Lung (tissue), 12 donors: ENCODE measurements around the gene LZTR1. TPM values are rescaled to one million over a fixed set of nuclear protein-coding genes. Genes with fewer than 3 reads are reported as not detected.
A peak's percentile ranks its signal among the peaks of the same experiment; 100 is the strongest.

Source experiments
- ATAC-seq: fragments of 200-7000 bp; cut with Tn5 transposase; one replicate; pipeline ENCODE4 v1.9.1; 2020; ENCODE audit warnings: moderate number of reproducible peaks; ENCODE audit not compliant: insufficient read depth, low FRiP score
- DNase-seq, 3 donors: peaks; one replicate each; pipeline ENCODE4 v3.0.0-alpha.2; 2013 to 2017
- H3K27ac ChIP-seq, 2 donors: one replicate each; pipeline ENCODE4 v1.5.1; 2013; ENCODE audit warnings: mild to moderate bottlenecking in 2 of 2, moderate library complexity in 2 of 2, control low read depth in 1 of 2, inconsistent platforms in 1 of 2, low read depth in 1 of 2, low read length in 1 of 2
- H3K27me3 ChIP-seq, 3 donors: one replicate each; pipeline ENCODE4 v1.5.1; 2013; ENCODE audit warnings: low read length in 2 of 3; ENCODE audit not compliant: control insufficient read depth in 3 of 3, insufficient read depth in 3 of 3
- H3K36me3 ChIP-seq, 4 donors: one replicate each; pipeline ENCODE4 v1.5.1; 2013; ENCODE audit warnings: low read length in 4 of 4, mild to moderate bottlenecking in 1 of 4, moderate library complexity in 1 of 4; ENCODE audit not compliant: control insufficient read depth in 4 of 4, insufficient read depth in 4 of 4
- H3K4me1 ChIP-seq, 5 donors: one replicate each; pipeline ENCODE4 v1.5.1; 2013; ENCODE audit warnings: low read length in 5 of 5, mild to moderate bottlenecking in 2 of 5, moderate library complexity in 1 of 5; ENCODE audit not compliant: control insufficient read depth in 5 of 5, insufficient read depth in 5 of 5
- H3K4me3 ChIP-seq: one replicate; pipeline ENCODE4 v1.5.1; 2013; ENCODE audit warnings: mild to moderate bottlenecking, control low read depth, moderate library complexity
- H3K9ac ChIP-seq, 2 donors: one replicate each; pipeline ENCODE4 v1.5.1; 2013; ENCODE audit warnings: low read length in 2 of 2, control low read depth in 1 of 2; ENCODE audit not compliant: insufficient read depth in 1 of 2
- H3K9me3 ChIP-seq, 4 donors: one replicate each; pipeline ENCODE4 v1.5.1; 2013; ENCODE audit warnings: low read length in 3 of 4, mild to moderate bottlenecking in 1 of 4, moderate library complexity in 1 of 4; ENCODE audit not compliant: control insufficient read depth in 4 of 4, insufficient read depth in 3 of 4
- WGBS, 2 donors: extraction: QIAGEN DNeasy Blood & Tissue Kit; methylation state at CpG; one replicate each; pipeline ENCODE4 v1.1.7; 2013; 5-methylcytosine and 5-hydroxymethylcytosine counted together
- polyA plus RNA-seq, 2 donors: library from polyadenylated mRNA; stranded (reverse); fragments of 200-250 nt; gene quantifications; one replicate each; pipeline ENCODE4 v1.2.1, GENCODE V29; 2013
- total RNA-seq, 2 donors: library from RNA; depleted of rRNA in 1 of 2; stranded (reverse); fragments of >200 nt in 1 of 2; gene quantifications; one replicate each; pipeline ENCODE4 v1.2.1, GENCODE V29; 2014 to 2021
- TF ChIP-seq, protein P1 (sequence below): IDR thresholded peaks from 2 replicates; pipeline ENCODE4 v1.5.1; 2012; ENCODE audit warnings: mild to moderate bottlenecking; ENCODE audit errors: control extremely low read depth, extremely low read depth
- donor health status: control.
- donor health status: control.
- donor health status: Bipolar disorder and iron deficiency.
- donor health status: healthy.
- donor health status: DM: yes; HTN: yes; CAD: no.

LZTR1 gene
- total and polyA plus RNA-seq, 4 donors: 33.8 to 64.9 (median 44.9) TPM

DNA sequence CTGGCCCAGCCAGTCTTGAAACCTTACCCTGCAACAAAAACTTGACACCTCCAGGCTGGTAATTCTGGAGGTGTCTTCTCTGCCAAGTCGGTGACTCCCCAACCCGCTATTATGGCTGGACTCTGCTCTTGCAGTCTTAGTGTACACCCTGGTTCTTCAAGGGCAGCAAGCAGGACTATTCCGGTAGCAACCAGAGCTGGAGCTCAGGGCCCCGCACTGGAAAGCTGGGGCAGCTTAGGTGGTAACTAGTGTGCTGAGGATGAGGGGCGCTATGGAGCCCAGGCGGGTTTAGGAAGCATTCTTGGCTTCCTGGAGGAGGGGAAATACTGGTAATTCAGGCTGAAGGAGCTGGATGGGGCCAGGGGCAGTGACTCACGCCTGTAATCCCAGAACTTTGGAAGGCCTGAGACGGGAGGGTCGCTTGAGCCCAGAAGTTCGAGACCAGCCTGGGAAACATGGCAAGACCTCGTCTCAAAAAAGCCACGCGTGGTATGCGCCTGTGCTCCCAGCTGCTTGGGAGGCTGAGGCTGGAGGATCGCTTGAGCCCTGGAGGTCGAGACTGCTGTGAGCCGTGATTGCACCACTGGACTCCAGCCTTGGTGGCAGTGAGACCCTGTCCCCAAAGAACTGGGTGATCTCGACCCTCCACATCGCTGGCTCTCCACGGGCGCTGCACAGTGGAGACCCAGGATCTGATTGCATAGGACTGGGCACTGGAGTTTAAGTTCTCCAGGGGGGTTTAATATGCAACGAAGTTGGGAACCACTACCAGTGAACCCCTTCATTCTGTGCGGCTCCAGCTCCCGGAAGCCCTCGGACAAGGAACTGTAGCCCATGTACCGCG is 25.6 kb upstream of the LZTR1 start:
- Histone ChIP-seq H3K36me3 (peaks cover 0 to 12% (median 7%) of the 10 kb centered on the region in 4 donors), H3K9ac (no peak overlapping the region), H3K27ac (peak overlapping the region in 1 of 2 donors; percentile 28), H3K27me3 (peaks cover 0 to 14% (median 3%) of the 10 kb centered on the region in 3 donors), H3K4me1 (peaks cover 0 to 12% (median 0%) of the 10 kb centered on the region in 5 donors), H3K9me3 (peaks cover 0 to 1% (median 0%) of the 10 kb centered on the region in 4 donors), H3K4me3 (peak overlapping the region; percentile 58)
- ATAC-seq (no peak), DNase-seq (peak in 2 of 3 donors; percentile 24 to 31)
- WGBS, 2 donors: 39 to 48% methylated on average over 27 of the region's 27 CpGs
- TF ChIP-seq, protein P1, sequence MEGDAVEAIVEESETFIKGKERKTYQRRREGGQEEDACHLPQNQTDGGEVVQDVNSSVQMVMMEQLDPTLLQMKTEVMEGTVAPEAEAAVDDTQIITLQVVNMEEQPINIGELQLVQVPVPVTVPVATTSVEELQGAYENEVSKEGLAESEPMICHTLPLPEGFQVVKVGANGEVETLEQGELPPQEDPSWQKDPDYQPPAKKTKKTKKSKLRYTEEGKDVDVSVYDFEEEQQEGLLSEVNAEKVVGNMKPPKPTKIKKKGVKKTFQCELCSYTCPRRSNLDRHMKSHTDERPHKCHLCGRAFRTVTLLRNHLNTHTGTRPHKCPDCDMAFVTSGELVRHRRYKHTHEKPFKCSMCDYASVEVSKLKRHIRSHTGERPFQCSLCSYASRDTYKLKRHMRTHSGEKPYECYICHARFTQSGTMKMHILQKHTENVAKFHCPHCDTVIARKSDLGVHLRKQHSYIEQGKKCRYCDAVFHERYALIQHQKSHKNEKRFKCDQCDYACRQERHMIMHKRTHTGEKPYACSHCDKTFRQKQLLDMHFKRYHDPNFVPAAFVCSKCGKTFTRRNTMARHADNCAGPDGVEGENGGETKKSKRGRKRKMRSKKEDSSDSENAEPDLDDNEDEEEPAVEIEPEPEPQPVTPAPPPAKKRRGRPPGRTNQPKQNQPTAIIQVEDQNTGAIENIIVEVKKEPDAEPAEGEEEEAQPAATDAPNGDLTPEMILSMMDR: no peak

DNA sequence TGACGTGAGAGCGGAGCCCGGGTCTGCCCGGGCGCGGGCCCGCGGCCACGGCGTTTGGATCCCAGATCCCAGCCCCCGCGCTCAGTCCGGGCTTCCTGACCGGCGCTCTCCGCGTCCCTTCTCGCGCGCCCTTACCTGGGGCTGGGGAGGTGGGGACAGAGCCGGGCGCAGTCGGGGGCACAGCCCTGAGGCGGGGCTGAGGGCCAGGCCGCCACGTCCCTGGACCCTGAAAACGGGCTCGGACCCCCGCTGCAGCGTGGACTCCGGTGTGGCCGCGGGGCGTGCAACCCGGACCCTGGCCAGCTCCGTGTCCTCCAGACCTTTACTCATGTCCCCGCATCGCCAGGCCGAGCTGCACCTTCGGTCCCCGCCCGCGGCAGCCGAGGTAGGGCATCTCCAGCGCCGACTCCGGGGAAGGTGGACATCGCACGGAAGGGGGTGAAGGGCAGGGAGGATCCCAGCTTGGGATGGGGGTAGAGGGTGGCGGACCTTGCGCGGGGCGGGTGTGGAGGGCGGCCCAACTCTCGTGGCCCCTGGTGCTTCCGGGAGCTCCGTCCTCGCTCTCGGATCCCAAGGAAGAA is 24.9 kb upstream of the LZTR1 start:
- 0 to 1% methylated on average over 58 to 59 of the region's 59 CpGs for WGBS, 2 donors
- Histone ChIP-seq H3K9me3 (no peaks in the 10 kb centered on the region), H3K4me1 (peaks cover 0 to 12% (median 0%) of the 10 kb centered on the region in 5 donors), H3K36me3 (peaks cover 0 to 6% (median 4%) of the 10 kb centered on the region in 4 donors), H3K4me3 (peak overlapping the region; percentile 58), H3K9ac (peak overlapping the region in 1 of 2 donors; percentile 11), H3K27ac (peak overlapping the region in 1 of 2 donors; percentile 30), H3K27me3 (peaks cover 0 to 14% (median 3%) of the 10 kb centered on the region in 3 donors)
- TF ChIP-seq, protein P1: no peak
- no peak for DNase-seq
- ATAC-seq: peak; percentile 39

DNA sequence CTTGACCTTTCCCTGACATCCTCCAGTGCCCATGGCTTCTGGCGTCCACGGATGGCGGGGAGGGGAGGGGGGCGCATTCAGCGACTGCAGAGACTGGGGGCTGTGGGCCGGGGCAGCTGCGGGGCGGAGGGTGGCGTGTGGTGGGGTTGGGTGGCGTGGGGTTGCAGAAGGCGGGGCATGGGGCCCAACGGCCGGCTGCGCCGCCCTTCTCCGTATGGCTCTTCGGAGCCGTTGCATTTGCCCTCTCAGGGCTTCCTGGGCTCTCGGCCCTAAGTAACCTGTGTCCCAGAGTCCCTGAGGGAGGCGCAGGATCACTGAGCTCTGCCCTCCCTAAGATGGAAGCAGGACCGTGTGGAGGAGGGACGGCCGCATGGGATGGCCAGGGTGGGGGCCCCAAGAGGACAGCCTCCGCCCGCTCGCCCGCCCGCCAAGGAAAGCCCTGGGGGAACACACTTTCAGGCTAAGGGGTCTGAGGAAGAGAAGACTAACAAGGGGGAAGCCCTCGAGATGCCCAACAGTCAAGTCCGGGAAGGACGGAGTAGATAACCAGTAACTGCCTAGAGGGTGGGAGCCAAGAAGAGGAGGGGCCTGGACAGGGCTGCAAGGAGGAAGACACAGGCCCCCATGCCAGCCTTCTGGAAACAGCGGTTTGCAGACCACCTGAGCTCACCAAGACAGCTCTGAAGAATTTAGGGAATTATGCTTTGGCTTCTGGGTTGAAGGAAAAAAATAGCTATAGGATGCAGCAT is 24.2 kb upstream of the LZTR1 start:
- peaks cover 0 to 14% (median 3%) of the 10 kb centered on the region in 3 donors for H3K27me3 ChIP-seq
- no peak overlapping the region for H3K9ac ChIP-seq
- WGBS, 2 donors: 2 to 6% methylated on average over 30 to 32 of the region's 32 CpGs
- peak; percentile 44 for ATAC-seq
- no peaks in the 10 kb centered on the region for H3K9me3 ChIP-seq
- H3K4me1 ChIP-seq: peaks cover 0 to 12% (median 0%) of the 10 kb centered on the region in 5 donors
- H3K27ac ChIP-seq: peak overlapping the region in 1 of 2 donors; percentile 32
- H3K4me3 ChIP-seq: peak overlapping the region; percentile 58
- H3K36me3 ChIP-seq: peaks cover 0 to 5% (median under 1%) of the 10 kb centered on the region in 4 donors
- TF ChIP-seq, protein P1: no peak
- DNase-seq: no peak
